ENCODE measurements around the gene RNF2. TPM values are rescaled to one million over a fixed set of nuclear protein-coding genes. Genes with fewer than 3 reads are reported as not detected.

Gene RNF2
- total and polyA plus RNA-seq, 4 donors: 2.9 to 17.3 (median 4.9) TPM

DNA sequence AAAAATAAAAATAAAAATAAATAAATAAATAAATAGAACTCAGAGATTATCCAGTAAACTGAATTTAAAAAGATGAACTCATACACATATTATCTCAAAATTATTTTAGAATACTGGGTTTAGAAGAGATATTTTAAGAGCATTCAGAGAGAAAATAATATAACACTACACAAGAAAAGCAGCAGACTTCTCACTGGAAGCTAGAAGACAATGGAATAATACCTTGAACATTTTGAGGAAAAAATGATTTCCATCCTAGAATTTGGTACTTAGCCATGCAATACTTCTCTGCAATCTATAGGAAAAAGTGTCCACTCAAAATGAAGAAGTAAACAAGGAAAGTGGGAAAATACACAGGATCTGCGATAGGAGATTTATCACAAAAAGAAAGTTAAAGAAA, 87.2 kb downstream of the RNF2 start:
- Histone ChIP-seq H3K4me3 (ENCODE audit: low read depth in 1 of 3, low read length in 3 of 3) (no peak overlapping the region), H3K27me3 (ENCODE audit: control insufficient read depth in 4 of 4, insufficient read depth in 4 of 4, low read length in 3 of 4) (no peaks in the 10 kb centered on the region), H3K36me3 (ENCODE audit: control insufficient read depth in 4 of 4, insufficient read depth in 3 of 4, low read depth in 1 of 4, low read length in 3 of 4) (peaks cover 0 to 38% (median 31%) of the 10 kb centered on the region in 4 donors), H3K4me1 (ENCODE audit: control insufficient read depth in 4 of 4, insufficient read depth in 4 of 4, low read length in 3 of 4) (no peaks in the 10 kb centered on the region), H3K27ac (ENCODE audit: low read depth in 1 of 2, low read length in 2 of 2) (no peak overlapping the region), H3K9ac (ENCODE audit: low read depth in 1 of 2, low read length in 2 of 2) (no peak overlapping the region), H3K9me3 (ENCODE audit: control insufficient read depth in 4 of 4, low read length in 3 of 4) (peaks cover 0 to 5% (median 1%) of the 10 kb centered on the region in 4 donors)
- no peak for DNase-seq (ENCODE audit: low spot score)
- WGBS: 90% methylated on average over 1 of the region's 1 CpG
- TF ChIP-seq HNF4A (conservative IDR thresholded peaks at IDR 0.05) (no peak), FOXA1 (IDR thresholded peaks at IDR 0.05) (no peak), RXRA (IDR thresholded peaks at IDR 0.05) (no peak), YY1 (IDR thresholded peaks at IDR 0.05) (no peak), SP1 (IDR thresholded peaks at IDR 0.05) (no peak), EGR1 (IDR thresholded peaks at IDR 0.05; ENCODE audit: low read depth in 2 of 2) (no peak), HNF4G (IDR thresholded peaks at IDR 0.05) (no peak), RAD21 (IDR thresholded peaks at IDR 0.05) (no peak), NR2F2 (IDR thresholded peaks at IDR 0.05) (no peak), TAF1 (conservative IDR thresholded peaks at IDR 0.05) (no peak), GABPA (IDR thresholded peaks at IDR 0.05 in 1 of 2, conservative IDR thresholded peaks at IDR 0.05 in 1 of 2) (no peak)
- TF ChIP-seq, protein P1, sequence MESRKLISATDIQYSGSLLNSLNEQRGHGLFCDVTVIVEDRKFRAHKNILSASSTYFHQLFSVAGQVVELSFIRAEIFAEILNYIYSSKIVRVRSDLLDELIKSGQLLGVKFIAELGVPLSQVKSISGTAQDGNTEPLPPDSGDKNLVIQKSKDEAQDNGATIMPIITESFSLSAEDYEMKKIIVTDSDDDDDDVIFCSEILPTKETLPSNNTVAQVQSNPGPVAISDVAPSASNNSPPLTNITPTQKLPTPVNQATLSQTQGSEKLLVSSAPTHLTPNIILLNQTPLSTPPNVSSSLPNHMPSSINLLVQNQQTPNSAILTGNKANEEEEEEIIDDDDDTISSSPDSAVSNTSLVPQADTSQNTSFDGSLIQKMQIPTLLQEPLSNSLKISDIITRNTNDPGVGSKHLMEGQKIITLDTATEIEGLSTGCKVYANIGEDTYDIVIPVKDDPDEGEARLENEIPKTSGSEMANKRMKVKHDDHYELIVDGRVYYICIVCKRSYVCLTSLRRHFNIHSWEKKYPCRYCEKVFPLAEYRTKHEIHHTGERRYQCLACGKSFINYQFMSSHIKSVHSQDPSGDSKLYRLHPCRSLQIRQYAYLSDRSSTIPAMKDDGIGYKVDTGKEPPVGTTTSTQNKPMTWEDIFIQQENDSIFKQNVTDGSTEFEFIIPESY (IDR thresholded peaks at IDR 0.05): no peak
- TF ChIP-seq, protein P2, sequence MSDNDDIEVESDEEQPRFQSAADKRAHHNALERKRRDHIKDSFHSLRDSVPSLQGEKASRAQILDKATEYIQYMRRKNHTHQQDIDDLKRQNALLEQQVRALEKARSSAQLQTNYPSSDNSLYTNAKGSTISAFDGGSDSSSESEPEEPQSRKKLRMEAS (IDR thresholded peaks at IDR 0.05): no peak
- TF ChIP-seq, protein P3, sequence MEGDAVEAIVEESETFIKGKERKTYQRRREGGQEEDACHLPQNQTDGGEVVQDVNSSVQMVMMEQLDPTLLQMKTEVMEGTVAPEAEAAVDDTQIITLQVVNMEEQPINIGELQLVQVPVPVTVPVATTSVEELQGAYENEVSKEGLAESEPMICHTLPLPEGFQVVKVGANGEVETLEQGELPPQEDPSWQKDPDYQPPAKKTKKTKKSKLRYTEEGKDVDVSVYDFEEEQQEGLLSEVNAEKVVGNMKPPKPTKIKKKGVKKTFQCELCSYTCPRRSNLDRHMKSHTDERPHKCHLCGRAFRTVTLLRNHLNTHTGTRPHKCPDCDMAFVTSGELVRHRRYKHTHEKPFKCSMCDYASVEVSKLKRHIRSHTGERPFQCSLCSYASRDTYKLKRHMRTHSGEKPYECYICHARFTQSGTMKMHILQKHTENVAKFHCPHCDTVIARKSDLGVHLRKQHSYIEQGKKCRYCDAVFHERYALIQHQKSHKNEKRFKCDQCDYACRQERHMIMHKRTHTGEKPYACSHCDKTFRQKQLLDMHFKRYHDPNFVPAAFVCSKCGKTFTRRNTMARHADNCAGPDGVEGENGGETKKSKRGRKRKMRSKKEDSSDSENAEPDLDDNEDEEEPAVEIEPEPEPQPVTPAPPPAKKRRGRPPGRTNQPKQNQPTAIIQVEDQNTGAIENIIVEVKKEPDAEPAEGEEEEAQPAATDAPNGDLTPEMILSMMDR (IDR thresholded peaks at IDR 0.05; ENCODE audit: low read depth, low read length, missing input control): no peak
- TF ChIP-seq, protein P4, sequence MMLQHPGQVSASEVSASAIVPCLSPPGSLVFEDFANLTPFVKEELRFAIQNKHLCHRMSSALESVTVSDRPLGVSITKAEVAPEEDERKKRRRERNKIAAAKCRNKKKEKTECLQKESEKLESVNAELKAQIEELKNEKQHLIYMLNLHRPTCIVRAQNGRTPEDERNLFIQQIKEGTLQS (IDR thresholded peaks at IDR 0.05): no peak
- TF ChIP-seq, protein P5, sequence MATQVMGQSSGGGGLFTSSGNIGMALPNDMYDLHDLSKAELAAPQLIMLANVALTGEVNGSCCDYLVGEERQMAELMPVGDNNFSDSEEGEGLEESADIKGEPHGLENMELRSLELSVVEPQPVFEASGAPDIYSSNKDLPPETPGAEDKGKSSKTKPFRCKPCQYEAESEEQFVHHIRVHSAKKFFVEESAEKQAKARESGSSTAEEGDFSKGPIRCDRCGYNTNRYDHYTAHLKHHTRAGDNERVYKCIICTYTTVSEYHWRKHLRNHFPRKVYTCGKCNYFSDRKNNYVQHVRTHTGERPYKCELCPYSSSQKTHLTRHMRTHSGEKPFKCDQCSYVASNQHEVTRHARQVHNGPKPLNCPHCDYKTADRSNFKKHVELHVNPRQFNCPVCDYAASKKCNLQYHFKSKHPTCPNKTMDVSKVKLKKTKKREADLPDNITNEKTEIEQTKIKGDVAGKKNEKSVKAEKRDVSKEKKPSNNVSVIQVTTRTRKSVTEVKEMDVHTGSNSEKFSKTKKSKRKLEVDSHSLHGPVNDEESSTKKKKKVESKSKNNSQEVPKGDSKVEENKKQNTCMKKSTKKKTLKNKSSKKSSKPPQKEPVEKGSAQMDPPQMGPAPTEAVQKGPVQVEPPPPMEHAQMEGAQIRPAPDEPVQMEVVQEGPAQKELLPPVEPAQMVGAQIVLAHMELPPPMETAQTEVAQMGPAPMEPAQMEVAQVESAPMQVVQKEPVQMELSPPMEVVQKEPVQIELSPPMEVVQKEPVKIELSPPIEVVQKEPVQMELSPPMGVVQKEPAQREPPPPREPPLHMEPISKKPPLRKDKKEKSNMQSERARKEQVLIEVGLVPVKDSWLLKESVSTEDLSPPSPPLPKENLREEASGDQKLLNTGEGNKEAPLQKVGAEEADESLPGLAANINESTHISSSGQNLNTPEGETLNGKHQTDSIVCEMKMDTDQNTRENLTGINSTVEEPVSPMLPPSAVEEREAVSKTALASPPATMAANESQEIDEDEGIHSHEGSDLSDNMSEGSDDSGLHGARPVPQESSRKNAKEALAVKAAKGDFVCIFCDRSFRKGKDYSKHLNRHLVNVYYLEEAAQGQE (IDR thresholded peaks at IDR 0.05): no peak

All from liver (tissue), 9 donors.